Neural cell (in vitro differentiated cells): Measurements from ENCODE around the gene CCDC87.

Experiments
- CTCF ChIP-seq: fragments of 450-650 bp; IDR thresholded peaks from 2 replicates; pipeline ENCODE4 v1.5.1; 2014; ENCODE audit warnings: antibody characterized with exemption, mild to moderate bottlenecking, moderate library complexity; ENCODE audit not compliant: poor library complexity, severe bottlenecking
- EP300 ChIP-seq: fragments of 450-650 bp; conservative IDR thresholded peaks from 2 replicates; pipeline ENCODE4 v1.6.1; 2014; ENCODE audit warnings: antibody characterized with exemption, mild to moderate bottlenecking, moderate library complexity; ENCODE audit not compliant: poor library complexity, severe bottlenecking
- EZH2 ChIP-seq: fragments of 200-600, 300-800 bp; shearing (Covaris generic), sonication (generic); IDR thresholded peaks from 2 replicates; pipeline ENCODE4 v1.6.1; 2014; ENCODE audit warnings: antibody characterized with exemption, low read length, borderline replicate concordance, mild to moderate bottlenecking; ENCODE audit not compliant: insufficient read depth, poor library complexity, severe bottlenecking
- MXI1 ChIP-seq: fragments of 450-650 bp; conservative IDR thresholded peaks from 2 replicates; pipeline ENCODE4 v1.6.1; 2014; ENCODE audit warnings: antibody characterized with exemption, mild to moderate bottlenecking; ENCODE audit not compliant: poor library complexity, severe bottlenecking
- POLR2AphosphoS5 ChIP-seq: IDR thresholded peaks from 2 replicates; pipeline ENCODE4 v1.6.1; 2012
- RAD21 ChIP-seq: fragments of 450-650 bp; conservative IDR thresholded peaks from 2 replicates; pipeline ENCODE4 v1.6.1; 2014; ENCODE audit warnings: antibody characterized with exemption, mild to moderate bottlenecking, moderate library complexity
- REST ChIP-seq: IDR thresholded peaks from 2 replicates; pipeline ENCODE4 v1.6.1; 2012; ENCODE audit warnings: borderline replicate concordance
- SMC3 ChIP-seq: fragments of 450-650 bp; conservative IDR thresholded peaks from 2 replicates; pipeline ENCODE4 v1.6.1; 2014; ENCODE audit warnings: antibody characterized with exemption, mild to moderate bottlenecking, moderate library complexity; ENCODE audit not compliant: poor library complexity

- no peak for TF ChIP-seq CTCF
- TF ChIP-seq RAD21: no peak
- no peak for TF ChIP-seq REST
- TF ChIP-seq MXI1: no peak
- no peak for TF ChIP-seq EP300
- TF ChIP-seq POLR2AphosphoS5: no peak
- no peak for TF ChIP-seq EZH2
- TF ChIP-seq SMC3: no peak
Observed at GRCh38 chr11:66617155-66617834, 24.4 kb upstream of the CCDC87 start.
